ENCODE results near the gene TMEM131L.
A peak's percentile ranks its signal among the peaks of the same experiment; 100 is the strongest.

Gene TMEM131L

DNA sequence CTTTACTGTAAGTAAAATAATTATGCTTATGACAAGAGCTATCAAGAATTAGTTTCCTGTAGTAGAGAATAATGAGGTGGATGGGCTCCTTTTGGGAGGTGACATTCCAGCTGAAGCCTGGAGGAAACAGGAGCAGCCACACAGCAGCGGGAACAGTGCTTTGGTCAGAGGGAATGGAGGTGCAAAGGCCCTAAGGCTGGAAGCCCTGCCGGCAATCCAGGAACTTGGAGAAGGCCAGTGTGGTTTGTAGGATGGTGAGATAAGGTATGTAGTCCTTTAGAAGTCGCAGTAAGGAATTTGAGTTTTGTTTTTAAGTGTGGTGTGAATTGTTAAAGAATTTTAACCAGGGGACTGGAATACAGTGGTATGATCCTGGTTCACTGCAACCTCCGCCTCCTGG, 8.1 kb downstream of the TMEM131L start:
- no peak for DNase-seq (ENCODE audit: low spot score)

GRCh38 chr4:153476829-153477574, 10.8 kb downstream of the TMEM131L start:
- DNase-seq (ENCODE audit: low spot score): no peak

DNA sequence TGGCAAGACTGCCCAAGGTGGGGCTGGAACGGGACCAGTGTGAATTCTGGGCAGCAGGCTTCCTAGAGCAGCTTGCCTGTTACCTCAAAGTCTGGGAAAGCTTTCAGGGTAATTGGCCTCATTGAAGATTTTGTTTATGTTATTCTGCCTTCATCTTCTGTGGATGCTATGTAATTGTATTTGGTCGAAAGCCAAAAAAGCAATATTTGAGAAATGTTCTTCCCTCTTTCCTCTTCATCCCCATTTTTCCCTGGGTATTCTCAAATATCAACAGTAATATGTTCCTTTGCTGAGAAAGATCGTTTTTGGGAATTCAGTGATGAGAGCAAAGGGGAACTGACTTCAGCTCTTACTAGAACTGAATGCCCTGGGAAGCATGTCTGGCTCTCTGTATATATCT, 12.9 kb downstream of the TMEM131L start:
- DNase-seq (ENCODE audit: low spot score): no peak

DNA sequence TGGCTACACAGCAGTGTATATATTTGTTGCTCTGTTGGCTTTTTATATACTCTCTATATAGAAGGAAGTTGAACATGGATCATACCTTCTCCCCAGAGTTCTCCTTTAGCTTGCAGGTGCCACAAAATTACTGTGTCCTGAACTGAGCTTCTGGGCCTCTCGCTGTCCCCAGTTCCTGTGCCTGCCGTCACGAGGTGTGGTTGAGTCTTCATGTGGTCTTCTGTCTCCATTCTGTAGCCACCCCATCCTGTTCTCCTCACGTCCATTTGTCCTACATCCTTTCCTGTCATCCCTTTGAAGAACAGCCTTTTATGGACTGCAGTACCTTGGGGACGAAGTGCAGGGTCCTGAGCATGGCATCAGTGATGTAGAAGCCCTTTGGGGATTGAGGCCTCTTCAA, 14.5 kb downstream of the TMEM131L start:
- DNase-seq (ENCODE audit: low spot score): no peak

GRCh38 chr4:153481478-153481877, 15.3 kb downstream of the TMEM131L start:
- no peak for DNase-seq (ENCODE audit: low spot score)

DNA sequence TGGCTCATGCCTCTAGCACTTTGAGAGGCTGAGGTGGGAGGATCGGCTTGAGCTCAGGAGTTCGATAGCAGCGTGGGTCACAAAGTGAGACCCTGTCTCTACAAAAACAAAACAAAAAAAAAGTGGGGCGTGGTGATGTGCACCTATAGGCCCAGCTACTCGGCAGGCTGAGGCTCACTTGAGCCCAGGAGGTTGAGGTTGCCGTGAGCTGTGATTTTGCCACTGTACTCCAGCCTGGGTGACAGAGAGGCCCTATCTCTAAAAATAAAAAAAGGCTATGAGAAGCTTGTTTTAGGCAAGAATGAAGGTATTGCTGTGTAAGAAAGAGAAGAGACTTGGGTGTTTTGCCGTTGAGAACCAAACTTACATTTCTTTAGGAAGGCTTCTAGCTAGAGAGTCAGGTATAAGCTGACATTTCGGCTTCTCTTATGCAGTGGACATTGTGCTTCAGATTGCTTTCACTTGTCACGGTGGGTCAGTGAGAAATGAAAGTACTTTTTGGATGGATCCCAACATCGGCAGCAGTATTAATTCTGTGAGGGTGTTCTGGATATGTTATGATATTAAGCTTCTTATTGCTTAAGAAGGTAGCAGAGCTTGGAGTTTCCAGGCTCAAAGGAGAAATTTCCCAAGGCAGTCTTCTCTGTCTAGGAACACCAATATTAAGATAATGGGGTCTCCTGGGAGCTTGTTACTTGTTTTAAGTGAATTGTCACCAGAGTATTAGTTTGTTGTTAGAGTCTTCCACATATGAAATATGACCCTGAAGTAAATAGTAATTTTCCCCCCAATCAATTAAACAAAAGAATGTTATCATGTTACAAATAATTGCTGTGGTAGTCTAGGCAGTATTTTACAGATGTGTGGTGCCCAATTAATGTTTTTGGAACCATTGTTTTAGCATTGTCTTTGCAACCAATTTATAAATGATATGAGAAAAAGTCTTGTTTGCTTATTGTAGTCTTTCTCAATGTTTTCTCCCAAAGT, 17.6 kb downstream of the TMEM131L start:
- no peak for DNase-seq (ENCODE audit: low spot score)

- no peak for DNase-seq (ENCODE audit: low spot score)
These were observed 19.2 kb downstream of the TMEM131L start for GRCh38 chr4:153485359-153485758.

DNA sequence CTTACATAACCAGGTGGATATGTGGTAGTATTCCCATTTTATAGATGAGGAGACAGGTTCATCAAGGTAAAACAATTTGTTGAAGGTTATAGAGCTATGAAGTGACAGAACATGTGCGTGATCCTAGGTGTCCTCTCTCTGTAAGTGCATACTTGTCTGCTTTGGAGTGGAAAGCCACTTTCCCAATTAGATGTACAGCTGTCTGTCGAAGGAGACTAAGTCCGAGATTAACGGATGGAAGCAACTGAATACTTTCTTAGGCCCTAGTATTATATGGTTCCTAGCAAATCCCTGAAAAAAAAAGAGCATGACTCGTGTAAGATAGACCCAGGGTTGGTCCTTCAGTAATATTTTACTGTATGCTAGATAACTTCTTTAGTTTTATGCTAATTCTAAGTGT, 19.7 kb downstream of the TMEM131L start:
- DNase-seq (ENCODE audit: low spot score): no peak

- DNase-seq (ENCODE audit: low spot score): peak; percentile 86
These were observed 20.4 kb downstream of the TMEM131L start for GRCh38 chr4:153486281-153487151.

- peak; percentile 29 for DNase-seq (ENCODE audit: low spot score)
These were observed 22.1 kb downstream of the TMEM131L start for GRCh38 chr4:153488006-153488891.

GRCh38 chr4:153489856-153490558, 23.8 kb downstream of the TMEM131L start:
- no peak for DNase-seq (ENCODE audit: low spot score)

DNA sequence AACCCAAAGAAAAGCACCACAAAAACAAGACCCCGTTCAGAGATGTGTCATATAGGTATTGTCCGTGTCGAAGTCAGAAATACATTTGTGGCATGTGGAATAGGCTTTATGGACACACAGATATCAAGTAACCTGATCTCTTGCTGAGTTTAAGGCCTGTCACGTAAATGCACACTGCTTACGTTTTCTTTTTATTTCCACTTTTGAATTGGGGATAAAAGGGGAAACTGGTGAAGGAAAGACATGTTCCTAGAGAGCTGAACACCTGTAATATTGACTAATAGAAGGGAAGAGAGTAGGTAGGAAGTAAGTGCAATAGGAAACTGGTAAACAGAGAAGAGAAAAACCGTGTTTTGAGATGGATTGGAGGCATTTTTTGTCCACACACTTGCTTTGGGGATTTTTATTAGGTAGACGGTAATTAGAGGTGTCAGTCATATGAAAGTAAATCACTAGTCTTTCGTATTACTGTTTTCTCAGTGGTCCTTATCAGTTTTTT, 24.9 kb downstream of the TMEM131L start:
- no peak for DNase-seq (ENCODE audit: low spot score)

- DNase-seq (ENCODE audit: low spot score): no peak
These were observed 28.4 kb downstream of the TMEM131L start for GRCh38 chr4:153494562-153494961.

GRCh38 chr4:153495480-153496193, 29.5 kb downstream of the TMEM131L start:
- DNase-seq (ENCODE audit: low spot score): no peak

DNA sequence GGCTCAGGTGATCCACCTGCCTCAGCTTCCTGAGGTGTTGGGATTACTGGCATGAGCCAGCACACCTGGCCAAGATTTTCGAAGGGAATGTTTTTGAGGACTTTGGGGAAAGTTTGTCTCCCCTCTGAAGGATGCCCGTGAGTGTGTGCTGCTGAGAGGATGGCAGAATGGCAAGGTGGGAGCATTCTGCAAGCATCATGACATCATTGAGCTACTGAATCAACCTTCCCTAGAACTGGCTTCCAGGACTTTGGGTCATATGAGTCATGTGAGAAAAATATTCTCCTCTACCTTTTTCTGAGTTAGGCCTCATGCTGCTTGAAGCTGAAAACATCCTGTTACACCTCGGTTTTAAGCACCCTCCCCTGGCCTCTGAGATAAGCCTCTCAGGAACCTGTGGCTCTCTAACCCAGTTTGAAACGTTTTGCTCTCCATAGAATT, 31.0 kb downstream of the TMEM131L start:
- DNase-seq (ENCODE audit: low spot score): peak; percentile 21

GRCh38 chr4:153497988-153498967, 32.1 kb downstream of the TMEM131L start:
- DNase-seq (ENCODE audit: low spot score): peak; percentile 65

- DNase-seq (ENCODE audit: low spot score): no peak
These were observed 32.8 kb downstream of the TMEM131L start for GRCh38 chr4:153499005-153499404.

DNA sequence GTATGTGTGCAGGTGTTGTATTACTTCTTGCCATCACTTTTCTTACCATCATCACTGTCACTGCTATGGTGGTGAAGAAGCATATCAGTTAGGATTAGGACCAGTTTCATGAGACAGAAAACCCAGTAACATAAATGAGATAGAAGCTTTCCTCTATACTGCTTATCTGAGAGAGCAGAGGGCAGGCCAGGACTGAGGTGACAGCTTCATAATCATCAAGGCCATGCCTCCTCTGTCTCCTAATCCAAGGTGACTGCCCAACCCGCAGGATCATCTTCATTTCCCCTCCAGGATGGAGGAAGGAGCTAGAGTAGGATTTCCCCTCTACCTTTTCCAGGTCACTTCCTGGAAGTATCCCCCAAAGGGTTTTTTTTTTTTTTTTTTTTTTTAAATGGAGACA, 35.4 kb downstream of the TMEM131L start:
- DNase-seq (ENCODE audit: low spot score): no peak

Data from AG08395 (cell line).